Lower leg skin (tissue), 4 donors: ENCODE data around the gene SLC29A3. TPM values are rescaled to one million over a fixed set of nuclear protein-coding genes. Genes with fewer than 3 reads are reported as not detected.

Experiments used
- DNase-seq, 2 donors: peaks; one replicate each; pipeline ENCODE4 v3.0.0-alpha.2; 2019; ENCODE audit warnings: low spot score in 2 of 2
- H3K4me3 ChIP-seq: fragments of 200-600 bp; sonication (generic); 2 replicates; pipeline ENCODE4 v1.5.1; 2017; ENCODE audit warnings: mild to moderate bottlenecking, low read depth; ENCODE audit not compliant: poor library complexity, severe bottlenecking
- CTCF ChIP-seq, 3 donors: fragments of 450-650 bp; IDR thresholded peaks; one replicate each; pipeline ENCODE4 v1.5.1; 2016; ENCODE audit warnings: antibody characterized with exemption in 3 of 3, mild to moderate bottlenecking in 3 of 3, moderate library complexity in 2 of 3
- POLR2A ChIP-seq, 2 donors: fragments of 450-650 bp; IDR thresholded peaks; one replicate each; pipeline ENCODE4 v1.6.1; 2016 to 2017; ENCODE audit warnings: antibody characterized with exemption in 2 of 2, mild to moderate bottlenecking in 1 of 2, moderate library complexity in 1 of 2
- WGBS, 2 donors: methylation state at CpG; one replicate each; pipeline ENCODE4 v1.1.5; 2018; 5-methylcytosine and 5-hydroxymethylcytosine counted together
- intact Hi-C: fragments of 100-400 bp; cut with DNase I; formaldehyde crosslinking; loops from one replicate; pipeline ENCODE4 v1.15.0; 2023; ENCODE audit warnings: low total_unique reads
- total RNA-seq, 4 donors: library from RNA; depleted of rRNA; stranded (reverse); fragments of >200 nt; gene quantifications; one replicate each; pipeline ENCODE4 v1.1.0, GENCODE V29; 2016

Gene SLC29A3
- total RNA-seq, 4 donors from 2014 or later = 1.1 to 5.7 (median 2.6) TPM

GRCh38 chr10:71399946-71400345 lies 80.9 kb downstream of the SLC29A3 start:
- intact Hi-C loops = no loop called here
- TF ChIP-seq CTCF (IDR thresholded peaks at IDR 0.05) = no peak
- 81 to 88% methylated on average over 5 of the region's 5 CpGs for WGBS, 2 donors
- DNase-seq = peak in 1 of 2 donors; percentile 57
- H3K4me3 ChIP-seq = no peak overlapping the region

GRCh38 chr10:71401056-71401455 lies 82.0 kb downstream of the SLC29A3 start:
- H3K4me3 ChIP-seq = no peak overlapping the region
- DNase-seq = peak in 1 of 2 donors; percentile 75
- TF ChIP-seq POLR2A (IDR thresholded peaks at IDR 0.05) = no peak
- no peak for TF ChIP-seq CTCF (IDR thresholded peaks at IDR 0.05)
- intact Hi-C loops = no loop called here
- WGBS, 2 donors = 91 to 94% methylated on average over 7 of the region's 7 CpGs

GRCh38 chr10:71402005-71402404 lies 82.9 kb downstream of the SLC29A3 start:
- intact Hi-C loops = no loop called here
- no peak overlapping the region for H3K4me3 ChIP-seq
- TF ChIP-seq POLR2A (IDR thresholded peaks at IDR 0.05) (no peak), CTCF (IDR thresholded peaks at IDR 0.05) (no peak)
- 91 to 92% methylated on average over 7 of the region's 7 CpGs for WGBS, 2 donors
- DNase-seq = peak in 1 of 2 donors; percentile 37

- intact Hi-C loops = no loop called here
- no peak for TF ChIP-seq POLR2A (IDR thresholded peaks at IDR 0.05)
- no peak for TF ChIP-seq CTCF (IDR thresholded peaks at IDR 0.05)
- H3K4me3 ChIP-seq = no peak overlapping the region
- WGBS, 2 donors = 75 to 76% methylated on average over 13 of the region's 13 CpGs
- peak in 1 of 2 donors; percentile 34 for DNase-seq
Observed at GRCh38 chr10:71404503-71405295, 85.6 kb downstream of the SLC29A3 start.

GRCh38 chr10:71406878-71407277 lies 87.8 kb downstream of the SLC29A3 start:
- no peak for TF ChIP-seq POLR2A (IDR thresholded peaks at IDR 0.05)
- TF ChIP-seq CTCF (IDR thresholded peaks at IDR 0.05) = no peak
- intact Hi-C loops = no loop called here
- no peak overlapping the region for H3K4me3 ChIP-seq
- WGBS, 2 donors = 82 to 97% methylated on average over 3 of the region's 3 CpGs
- no peak for DNase-seq
